Heart left ventricle (tissue), 13 donors: ENCODE results near the gene ROM1.

Source experiments
- POLR2A ChIP-seq, 2 donors: fragments of 450-650 bp; IDR thresholded peaks; one replicate each; pipeline ENCODE4 v1.6.1; 2017; ENCODE audit warnings: antibody characterized with exemption in 2 of 2, mild to moderate bottlenecking in 2 of 2, moderate library complexity in 2 of 2
- TF ChIP-seq, protein P1 (sequence below), 12 donors: fragments of 200-600 bp; sonication (generic) in 4 of 12; IDR thresholded peaks; one replicate each; pipeline versions ENCODE4 v1.5.0 to v1.8.0; 2018 to 2022; ENCODE audit warnings: antibody characterized with exemption in 12 of 12, mild to moderate bottlenecking in 5 of 12
- donor health status: ischemic (EF 13 %, LVEDD 7.1; RV severe dilation, severe dysfunction).
- donor health status: DM: no; HTN: yes; CAD: no.
- donor health status: DM: no; HTN: no; CAD: no.
- donor health status: ischemic (EF 25% LVEDD 6.9; RV normal size, moderate dysfunction).
- donor health status: ischemic (EF 25% LVEDD 5.7; RV mildly dilated, moderate dysfunction).
- donor health status: ischemic (EF 35%, LVEDD 5.7; RV mildly dilated, moderate dysfunction).
- donor health status: nonischemic (EF 11% LVEDD 7.7; RV severe dilation, severe dysfunction).
- donor health status: DM: yes; HTN: yes; CAD: no.
- donor health status: PGD.
- donor health status: ischemic (EF 29% LVEDD 5.4; RV normal size, mild dysfunction).
- donor health status: nonischemic (EF 23%, LVEDD 6.1; RV moderate dilation, normal function).

- no peak for TF ChIP-seq POLR2A (IDR thresholded peaks at IDR 0.05)
- TF ChIP-seq, protein P1, sequence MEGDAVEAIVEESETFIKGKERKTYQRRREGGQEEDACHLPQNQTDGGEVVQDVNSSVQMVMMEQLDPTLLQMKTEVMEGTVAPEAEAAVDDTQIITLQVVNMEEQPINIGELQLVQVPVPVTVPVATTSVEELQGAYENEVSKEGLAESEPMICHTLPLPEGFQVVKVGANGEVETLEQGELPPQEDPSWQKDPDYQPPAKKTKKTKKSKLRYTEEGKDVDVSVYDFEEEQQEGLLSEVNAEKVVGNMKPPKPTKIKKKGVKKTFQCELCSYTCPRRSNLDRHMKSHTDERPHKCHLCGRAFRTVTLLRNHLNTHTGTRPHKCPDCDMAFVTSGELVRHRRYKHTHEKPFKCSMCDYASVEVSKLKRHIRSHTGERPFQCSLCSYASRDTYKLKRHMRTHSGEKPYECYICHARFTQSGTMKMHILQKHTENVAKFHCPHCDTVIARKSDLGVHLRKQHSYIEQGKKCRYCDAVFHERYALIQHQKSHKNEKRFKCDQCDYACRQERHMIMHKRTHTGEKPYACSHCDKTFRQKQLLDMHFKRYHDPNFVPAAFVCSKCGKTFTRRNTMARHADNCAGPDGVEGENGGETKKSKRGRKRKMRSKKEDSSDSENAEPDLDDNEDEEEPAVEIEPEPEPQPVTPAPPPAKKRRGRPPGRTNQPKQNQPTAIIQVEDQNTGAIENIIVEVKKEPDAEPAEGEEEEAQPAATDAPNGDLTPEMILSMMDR (IDR thresholded peaks at IDR 0.05), result no peak
Measured at GRCh38 chr11:62664405-62665074, 51.5 kb downstream of the ROM1 start.
